DND-41 (cell line): ENCODE results near the gene PRG2.

ENCODE experiments used
- EZH2 ChIP-seq: IDR thresholded peaks from 3 replicates; pipeline ENCODE4 v1.6.1; 2012; ENCODE audit warnings: borderline replicate concordance, low read depth, mild to moderate bottlenecking, moderate library complexity, low read length, inconsistent platforms; ENCODE audit not compliant: severe bottlenecking
- TF ChIP-seq, protein P1 (sequence below): IDR thresholded peaks from 2 replicates; pipeline ENCODE4 v1.5.1; 2012; ENCODE audit warnings: borderline replicate concordance, low read length, moderate library complexity, mild to moderate bottlenecking; ENCODE audit not compliant: poor library complexity, severe bottlenecking; ENCODE audit errors: extremely low read depth

DNA sequence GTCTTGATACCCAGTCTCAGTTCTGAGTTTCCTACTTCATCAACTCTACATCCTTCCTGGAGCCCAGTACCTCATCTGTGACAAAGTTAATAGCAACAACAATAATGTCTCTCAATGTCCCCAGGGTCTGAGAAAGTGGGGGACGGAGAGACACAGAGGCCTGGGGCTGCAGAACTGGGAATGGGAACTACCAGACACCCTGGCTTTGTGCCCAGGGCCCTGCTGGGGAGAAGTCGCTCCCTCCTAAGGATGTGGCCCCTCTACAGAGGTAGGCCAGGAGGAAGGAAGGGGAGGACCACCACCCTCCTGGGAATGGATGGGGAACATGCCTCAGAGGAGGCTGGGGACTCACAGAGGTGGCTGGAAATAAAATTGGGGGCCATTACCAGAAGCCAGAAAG is 15.0 kb downstream of the PRG2 start:
- TF ChIP-seq, protein P1, sequence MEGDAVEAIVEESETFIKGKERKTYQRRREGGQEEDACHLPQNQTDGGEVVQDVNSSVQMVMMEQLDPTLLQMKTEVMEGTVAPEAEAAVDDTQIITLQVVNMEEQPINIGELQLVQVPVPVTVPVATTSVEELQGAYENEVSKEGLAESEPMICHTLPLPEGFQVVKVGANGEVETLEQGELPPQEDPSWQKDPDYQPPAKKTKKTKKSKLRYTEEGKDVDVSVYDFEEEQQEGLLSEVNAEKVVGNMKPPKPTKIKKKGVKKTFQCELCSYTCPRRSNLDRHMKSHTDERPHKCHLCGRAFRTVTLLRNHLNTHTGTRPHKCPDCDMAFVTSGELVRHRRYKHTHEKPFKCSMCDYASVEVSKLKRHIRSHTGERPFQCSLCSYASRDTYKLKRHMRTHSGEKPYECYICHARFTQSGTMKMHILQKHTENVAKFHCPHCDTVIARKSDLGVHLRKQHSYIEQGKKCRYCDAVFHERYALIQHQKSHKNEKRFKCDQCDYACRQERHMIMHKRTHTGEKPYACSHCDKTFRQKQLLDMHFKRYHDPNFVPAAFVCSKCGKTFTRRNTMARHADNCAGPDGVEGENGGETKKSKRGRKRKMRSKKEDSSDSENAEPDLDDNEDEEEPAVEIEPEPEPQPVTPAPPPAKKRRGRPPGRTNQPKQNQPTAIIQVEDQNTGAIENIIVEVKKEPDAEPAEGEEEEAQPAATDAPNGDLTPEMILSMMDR, result no peak
- no peak for TF ChIP-seq EZH2
